Lower leg skin (tissue), 4 donors: ENCODE data around the gene HSF4. TPM values are rescaled to one million over a fixed set of nuclear protein-coding genes. Genes with fewer than 3 reads are reported as not detected.

Source experiments
- DNase-seq, 2 donors: peaks; one replicate each; pipeline ENCODE4 v3.0.0-alpha.2; 2019; ENCODE audit warnings: low spot score in 2 of 2
- H3K4me3 ChIP-seq: fragments of 200-600 bp; sonication (generic); 2 replicates; pipeline ENCODE4 v1.5.1; 2017; ENCODE audit warnings: mild to moderate bottlenecking, low read depth; ENCODE audit not compliant: poor library complexity, severe bottlenecking
- CTCF ChIP-seq, 3 donors: fragments of 450-650 bp; IDR thresholded peaks; one replicate each; pipeline ENCODE4 v1.5.1; 2016; ENCODE audit warnings: antibody characterized with exemption in 3 of 3, mild to moderate bottlenecking in 3 of 3, moderate library complexity in 2 of 3
- POLR2A ChIP-seq, 2 donors: fragments of 450-650 bp; IDR thresholded peaks; one replicate each; pipeline ENCODE4 v1.6.1; 2016 to 2017; ENCODE audit warnings: antibody characterized with exemption in 2 of 2, mild to moderate bottlenecking in 1 of 2, moderate library complexity in 1 of 2
- WGBS, 2 donors: methylation state at CpG; one replicate each; pipeline ENCODE4 v1.1.5; 2018; 5-methylcytosine and 5-hydroxymethylcytosine counted together
- intact Hi-C: fragments of 100-400 bp; cut with DNase I; formaldehyde crosslinking; loops from one replicate; pipeline ENCODE4 v1.15.0; 2023; ENCODE audit warnings: low total_unique reads
- total RNA-seq, 4 donors: library from RNA; depleted of rRNA; stranded (reverse); fragments of >200 nt; gene quantifications; one replicate each; pipeline ENCODE4 v1.1.0, GENCODE V29; 2016

HSF4 gene
- total RNA-seq, 4 donors from 2014 or later: 48.3 to 131 (median 64.7) TPM

GRCh38 chr16:67162506-67163163, 1.9 kb upstream of the HSF4 start:
- TF ChIP-seq POLR2A (IDR thresholded peaks at IDR 0.05): no peak
- TF ChIP-seq CTCF (IDR thresholded peaks at IDR 0.05): no peak
- DNase-seq: peak in 1 of 2 donors; percentile 84
- intact Hi-C loops: no loop called here
- H3K4me3 ChIP-seq: no peak overlapping the region
- WGBS, 2 donors: 41 to 49% methylated on average over 34 to 44 of the region's 44 CpGs

- WGBS, 2 donors: 10 to 12% methylated on average over 57 to 85 of the region's 99 CpGs
- peak overlapping the region; percentile 16 for H3K4me3 ChIP-seq
- DNase-seq: peak in 1 of 2 donors; percentile 90
- intact Hi-C loops: no loop called here
- TF ChIP-seq CTCF (IDR thresholded peaks at IDR 0.05) (no peak), POLR2A (IDR thresholded peaks at IDR 0.05) (no peak)
Measured at GRCh38 chr16:67163164-67163998, 1.2 kb upstream of the HSF4 start.

- peak overlapping the region; percentile 16 for H3K4me3 ChIP-seq
- intact Hi-C loops: no loop called here
Measured at GRCh38 chr16:67163999-67164558, 466 bp upstream of the HSF4 start.

GRCh38 chr16:67165121-67166078, 855 bp downstream of the HSF4 start:
- TF ChIP-seq CTCF (IDR thresholded peaks at IDR 0.05) (no peak), POLR2A (IDR thresholded peaks at IDR 0.05) (no peak)
- no peak for DNase-seq
- WGBS, 2 donors: 49 to 52% methylated on average over 69 to 80 of the region's 85 CpGs
- intact Hi-C loops: no loop called here
- H3K4me3 ChIP-seq: no peak overlapping the region

More at GRCh38 chr16:67163999-67164558, 466 bp upstream of the HSF4 start:
- TF ChIP-seq POLR2A (IDR thresholded peaks at IDR 0.05): no peak
- TF ChIP-seq CTCF (IDR thresholded peaks at IDR 0.05): no peak
- peak in 1 of 2 donors; percentile 89 for DNase-seq
- 0 to 3% methylated on average over 31 to 33 of the region's 34 CpGs for WGBS, 2 donors

GRCh38 chr16:67166110-67166547, 1.6 kb downstream of the HSF4 start:
- WGBS, 2 donors: 63 to 81% methylated on average over 11 to 18 of the region's 18 CpGs
- H3K4me3 ChIP-seq: no peak overlapping the region
- TF ChIP-seq POLR2A (IDR thresholded peaks at IDR 0.05) (no peak), CTCF (IDR thresholded peaks at IDR 0.05) (no peak)
- DNase-seq: peak in 1 of 2 donors; percentile 80
- intact Hi-C loops: no loop called here
